IMR-90 (cell line): Measurements from ENCODE around the gene MYD88.

Experiments used
- BHLHE40 ChIP-seq: fragments of 150-350 bp; IDR thresholded peaks from 2 replicates; pipeline ENCODE4 v1.6.1; 2016; ENCODE audit warnings: mild to moderate bottlenecking, low read depth, low read length
- CEBPB ChIP-seq: IDR thresholded peaks from 2 replicates; pipeline ENCODE4 v1.6.1; 2012; ENCODE audit warnings: low read depth, low read length, improper control_type of control experiment
- FOS ChIP-seq: fragments of 150-350 bp; IDR thresholded peaks from 2 replicates; pipeline ENCODE4 v1.6.1; 2016; ENCODE audit warnings: low read depth, low read length
- MAZ ChIP-seq: IDR thresholded peaks from 2 replicates; pipeline ENCODE4 v1.6.1; 2012; ENCODE audit warnings: low read depth, mild to moderate bottlenecking, low read length, improper control_type of control experiment, moderate library complexity, borderline replicate concordance
- MXI1 ChIP-seq: IDR thresholded peaks from 2 replicates; pipeline ENCODE4 v1.6.1; 2012; ENCODE audit warnings: low read depth, mild to moderate bottlenecking, low read length, moderate library complexity, borderline replicate concordance
- NFE2L2 ChIP-seq: fragments of 150-350 bp; IDR thresholded peaks from 2 replicates; pipeline ENCODE4 v1.6.1; 2016; ENCODE audit warnings: low read depth, mild to moderate bottlenecking, low read length
- POLR2A ChIP-seq: IDR thresholded peaks from 2 replicates; pipeline ENCODE4 v1.6.1; 2012; ENCODE audit warnings: mild to moderate bottlenecking, low read depth, low read length
- RAD21 ChIP-seq: IDR thresholded peaks from 2 replicates; pipeline ENCODE4 v1.6.1; 2012; ENCODE audit warnings: low read length, improper control_type of control experiment
- RCOR1 ChIP-seq: IDR thresholded peaks from 2 replicates; pipeline ENCODE4 v1.6.1; 2012; ENCODE audit warnings: mild to moderate bottlenecking, low read length, improper control_type of control experiment; ENCODE audit not compliant: insufficient replicate concordance
- RFX5 ChIP-seq: IDR thresholded peaks from 2 replicates; pipeline ENCODE4 v1.8.0; 2012; ENCODE audit warnings: low read depth, mild to moderate bottlenecking, low read length, moderate library complexity
- SMC3 ChIP-seq: fragments of 150-350 bp; IDR thresholded peaks from 2 replicates; pipeline ENCODE4 v1.6.1; 2016; ENCODE audit warnings: low read depth, mild to moderate bottlenecking, antibody characterized with exemption, low read length, moderate library complexity
- TF ChIP-seq, protein P1 (sequence below): conservative IDR thresholded peaks from 2 replicates; pipeline ENCODE4 v1.5.1; 2012; ENCODE audit warnings: mild to moderate bottlenecking, low read depth, low read length, improper control_type of control experiment
- TF ChIP-seq, protein P2 (sequence below): fragments of 150-350 bp; IDR thresholded peaks from 2 replicates; pipeline ENCODE4 v1.6.1; 2016; ENCODE audit warnings: low read depth, mild to moderate bottlenecking, low read length, moderate library complexity, borderline replicate concordance
- TF ChIP-seq, protein P3 (sequence below): fragments of 150-350 bp; IDR thresholded peaks from 2 replicates; pipeline ENCODE4 v1.6.1; 2017; ENCODE audit warnings: mild to moderate bottlenecking, antibody characterized with exemption, low read length, low read depth

DNA sequence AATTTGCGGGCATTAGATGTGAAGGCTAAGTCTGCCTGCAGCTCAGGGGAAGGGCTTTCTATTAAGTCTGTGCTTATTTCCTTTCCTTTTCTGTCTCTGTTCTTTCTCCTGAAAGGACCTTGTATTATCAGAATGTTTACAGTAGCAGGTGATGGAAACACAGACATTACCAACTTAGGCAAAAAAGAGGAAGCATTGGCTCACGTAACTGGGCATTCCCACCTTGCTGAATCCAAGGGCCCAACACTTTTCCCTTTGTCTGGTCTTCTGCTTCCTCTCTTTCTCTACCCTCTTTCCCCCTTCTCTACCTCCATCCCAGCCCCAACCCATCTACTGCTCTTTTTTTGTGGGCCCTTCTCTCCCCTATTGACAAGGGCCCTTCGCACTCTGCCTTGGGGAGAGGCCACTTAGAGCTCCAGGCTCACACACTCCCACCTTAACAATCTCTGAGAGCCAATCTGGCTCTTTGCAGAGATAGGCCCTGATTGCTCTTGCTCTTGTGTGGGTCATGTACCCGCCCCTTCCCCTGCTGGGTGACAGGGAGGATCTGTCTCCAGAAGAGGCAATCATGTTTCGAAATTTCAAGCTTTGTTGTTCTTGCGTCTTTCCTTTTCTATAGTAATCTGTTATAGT lies 36.5 kb upstream of the MYD88 start:
- TF ChIP-seq, protein P1, sequence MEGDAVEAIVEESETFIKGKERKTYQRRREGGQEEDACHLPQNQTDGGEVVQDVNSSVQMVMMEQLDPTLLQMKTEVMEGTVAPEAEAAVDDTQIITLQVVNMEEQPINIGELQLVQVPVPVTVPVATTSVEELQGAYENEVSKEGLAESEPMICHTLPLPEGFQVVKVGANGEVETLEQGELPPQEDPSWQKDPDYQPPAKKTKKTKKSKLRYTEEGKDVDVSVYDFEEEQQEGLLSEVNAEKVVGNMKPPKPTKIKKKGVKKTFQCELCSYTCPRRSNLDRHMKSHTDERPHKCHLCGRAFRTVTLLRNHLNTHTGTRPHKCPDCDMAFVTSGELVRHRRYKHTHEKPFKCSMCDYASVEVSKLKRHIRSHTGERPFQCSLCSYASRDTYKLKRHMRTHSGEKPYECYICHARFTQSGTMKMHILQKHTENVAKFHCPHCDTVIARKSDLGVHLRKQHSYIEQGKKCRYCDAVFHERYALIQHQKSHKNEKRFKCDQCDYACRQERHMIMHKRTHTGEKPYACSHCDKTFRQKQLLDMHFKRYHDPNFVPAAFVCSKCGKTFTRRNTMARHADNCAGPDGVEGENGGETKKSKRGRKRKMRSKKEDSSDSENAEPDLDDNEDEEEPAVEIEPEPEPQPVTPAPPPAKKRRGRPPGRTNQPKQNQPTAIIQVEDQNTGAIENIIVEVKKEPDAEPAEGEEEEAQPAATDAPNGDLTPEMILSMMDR: no peak
- TF ChIP-seq, protein P2, sequence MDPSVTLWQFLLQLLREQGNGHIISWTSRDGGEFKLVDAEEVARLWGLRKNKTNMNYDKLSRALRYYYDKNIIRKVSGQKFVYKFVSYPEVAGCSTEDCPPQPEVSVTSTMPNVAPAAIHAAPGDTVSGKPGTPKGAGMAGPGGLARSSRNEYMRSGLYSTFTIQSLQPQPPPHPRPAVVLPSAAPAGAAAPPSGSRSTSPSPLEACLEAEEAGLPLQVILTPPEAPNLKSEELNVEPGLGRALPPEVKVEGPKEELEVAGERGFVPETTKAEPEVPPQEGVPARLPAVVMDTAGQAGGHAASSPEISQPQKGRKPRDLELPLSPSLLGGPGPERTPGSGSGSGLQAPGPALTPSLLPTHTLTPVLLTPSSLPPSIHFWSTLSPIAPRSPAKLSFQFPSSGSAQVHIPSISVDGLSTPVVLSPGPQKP: no peak
- TF ChIP-seq NFE2L2 (no peak), MXI1 (no peak), POLR2A (no peak), BHLHE40 (no peak), RCOR1 (no peak), RAD21 (no peak), CEBPB (no peak), MAZ (no peak), FOS (no peak), RFX5 (no peak), SMC3 (no peak)
- TF ChIP-seq, protein P3, sequence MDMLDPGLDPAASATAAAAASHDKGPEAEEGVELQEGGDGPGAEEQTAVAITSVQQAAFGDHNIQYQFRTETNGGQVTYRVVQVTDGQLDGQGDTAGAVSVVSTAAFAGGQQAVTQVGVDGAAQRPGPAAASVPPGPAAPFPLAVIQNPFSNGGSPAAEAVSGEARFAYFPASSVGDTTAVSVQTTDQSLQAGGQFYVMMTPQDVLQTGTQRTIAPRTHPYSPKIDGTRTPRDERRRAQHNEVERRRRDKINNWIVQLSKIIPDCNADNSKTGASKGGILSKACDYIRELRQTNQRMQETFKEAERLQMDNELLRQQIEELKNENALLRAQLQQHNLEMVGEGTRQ: no peak
